Endothelial cell of umbilical vein (primary cell): ENCODE results near the gene ESPNL. TPM values are rescaled to one million over a fixed set of nuclear protein-coding genes. Genes with fewer than 3 reads are reported as not detected.

Source experiments
- BruUV-seq: library from RNA; stranded (reverse); fragments of 400-500 nt; replicated peaks from 2 replicates; lab custom pipeline; 2021; lab: Mats Ljungman, UMichigan
- CTCF ChIA-PET: fragments of 300-600, 350-600 bp; sonication (Branson Sonifier 250); formaldehyde crosslinking; loops from one replicate; lab custom pipeline; 2021; ENCODE audit warnings: antibody characterized with exemption, inconsistent platforms; lab: Charles Lee
- POLR2A ChIA-PET: fragments of 300-600, 350-600 bp; sonication (Branson Sonifier 250); formaldehyde crosslinking; loops from one replicate; lab custom pipeline; 2021; ENCODE audit warnings: antibody characterized with exemption, inconsistent platforms; lab: Charles Lee
- DNase-seq: peaks from one replicate; pipeline ENCODE4 v3.0.0-alpha.2; 2011; ENCODE audit warnings: low read depth, low spot score
- FAIRE-seq: peaks from 2 replicates; lab custom pipeline; 2011; peaks lifted over from hg19 to GRCh38; lab: Jason Lieb, UNC
- H2AFZ ChIP-seq: 2 replicates; pipeline ENCODE4 v1.6.0; 2012; ENCODE audit warnings: low read depth, low read length, control low read depth, inconsistent platforms
- H3K27ac ChIP-seq: 2 replicates; pipeline ENCODE4 v1.5.1; 2011; ENCODE audit warnings: low read depth, mild to moderate bottlenecking, control low read depth, low read length, moderate library complexity; ENCODE audit not compliant: insufficient read depth
- H3K27me3 ChIP-seq, 2 experiments: 2 replicates each; pipeline versions ENCODE4 v1.6.0 to v1.6.1; 2011; ENCODE audit warnings: low read length in 2 of 2, mixed read lengths in 1 of 2; ENCODE audit not compliant: control insufficient read depth in 2 of 2, insufficient read depth in 2 of 2
- H3K36me3 ChIP-seq, 2 experiments: 2 replicates in 1 of 2; 3 replicates in 1 of 2; pipeline ENCODE4 v1.5.1; 2011; ENCODE audit warnings: low read length in 2 of 2, mild to moderate bottlenecking in 1 of 2, moderate library complexity in 1 of 2; ENCODE audit not compliant: control insufficient read depth in 2 of 2, insufficient read depth in 2 of 2; ENCODE audit errors: extremely low read depth in 1 of 2
- H3K4me1 ChIP-seq: 3 replicates; pipeline ENCODE4 v1.5.1; 2011; ENCODE audit warnings: mild to moderate bottlenecking, low read length; ENCODE audit not compliant: control insufficient read depth, insufficient read depth; ENCODE audit errors: extremely low read depth
- H3K4me2 ChIP-seq: 2 replicates; pipeline ENCODE4 v1.6.1; 2011; ENCODE audit warnings: low read length, control low read depth, mixed read lengths; ENCODE audit not compliant: insufficient read depth
- H3K4me3 ChIP-seq, 3 experiments: fragments of 200-600 bp in 1 of 3; sonication (generic), shearing (Covaris generic) in 1 of 3; replicated peaks in 1 of 3; 2 replicates each; pipeline ENCODE4 v1.5.1; 2011 to 2016; ENCODE audit warnings: control low read depth in 3 of 3, low read length in 3 of 3, mild to moderate bottlenecking in 2 of 3, inconsistent platforms in 1 of 3, low read depth in 1 of 3, moderate library complexity in 1 of 3; ENCODE audit not compliant: insufficient read depth in 1 of 3
- H3K79me2 ChIP-seq: 2 replicates; pipeline ENCODE4 v1.6.0; 2012; ENCODE audit warnings: low read length, inconsistent platforms; ENCODE audit not compliant: control insufficient read depth, insufficient read depth
- H3K9ac ChIP-seq: replicated peaks from 2 replicates; pipeline ENCODE3; 2011; ENCODE audit warnings: low read length, control low read depth; ENCODE audit not compliant: insufficient read depth; ENCODE audit errors: extremely low read depth
- H3K9me1 ChIP-seq: replicated peaks from 3 replicates; pipeline ENCODE4 v1.6.0; 2011; ENCODE audit warnings: mild to moderate bottlenecking, low read length; ENCODE audit not compliant: control insufficient read depth, insufficient read depth; ENCODE audit errors: extremely low read depth
- H3K9me3 ChIP-seq: replicated peaks from 2 replicates; pipeline ENCODE4 v1.5.1; 2012; ENCODE audit warnings: low read length, inconsistent platforms; ENCODE audit not compliant: control insufficient read depth, insufficient read depth
- H4K20me1 ChIP-seq: replicated peaks from 2 replicates; pipeline ENCODE3; 2011; ENCODE audit warnings: mild to moderate bottlenecking, low read length; ENCODE audit not compliant: control insufficient read depth, insufficient read depth; ENCODE audit errors: extremely low read depth
- CTCF ChIP-seq, 2 donors: IDR thresholded peaks; 1 replicate in 1 of 2; 2 replicates in 1 of 2; pipeline ENCODE4 v1.5.1; 2011; ENCODE audit warnings: low read length in 2 of 2, mild to moderate bottlenecking in 2 of 2, moderate library complexity in 2 of 2, control low read depth in 1 of 2, inconsistent platforms in 1 of 2, low read depth in 1 of 2; ENCODE audit not compliant: insufficient read depth in 1 of 2; ENCODE audit errors: extremely low read depth in 1 of 2
- EZH2 ChIP-seq: IDR thresholded peaks from 2 replicates; pipeline ENCODE4 v1.6.1; 2012; ENCODE audit warnings: borderline replicate concordance, low read depth, mild to moderate bottlenecking, moderate library complexity, low read length, inconsistent platforms; ENCODE audit not compliant: severe bottlenecking
- FOS ChIP-seq: IDR thresholded peaks from 2 replicates; pipeline ENCODE4 v1.6.1; 2011; ENCODE audit warnings: mild to moderate bottlenecking, low read length, moderate library complexity, borderline replicate concordance; ENCODE audit not compliant: insufficient read depth
- GATA2 ChIP-seq: IDR thresholded peaks from 2 replicates; pipeline ENCODE4 v1.7.0; 2011; ENCODE audit warnings: low read depth, mild to moderate bottlenecking, moderate library complexity, mixed read lengths, low read length; ENCODE audit not compliant: insufficient read length, insufficient read depth
- JUN ChIP-seq: IDR thresholded peaks from 2 replicates; pipeline ENCODE4 v1.6.1; 2011; ENCODE audit warnings: borderline replicate concordance, low read depth; ENCODE audit not compliant: insufficient read length, insufficient read depth
- MAX ChIP-seq: IDR thresholded peaks from 2 replicates; pipeline ENCODE4 v1.6.1; 2011; ENCODE audit not compliant: insufficient read depth, insufficient read length
- MYC ChIP-seq: IDR thresholded peaks from one replicate; pipeline ENCODE4 v1.6.1; 2011; ENCODE audit warnings: mild to moderate bottlenecking, low read depth, low read length
- POLR2A ChIP-seq: IDR thresholded peaks from 2 replicates; pipeline ENCODE4 v1.6.1; 2012; ENCODE audit warnings: low read depth, mild to moderate bottlenecking, control low read depth, low read length
- POLR2AphosphoS5 ChIP-seq: IDR thresholded peaks from 2 replicates; pipeline ENCODE4 v1.6.1; 2012; ENCODE audit warnings: low read depth, mild to moderate bottlenecking, control low read depth, low read length, moderate library complexity; ENCODE audit not compliant: insufficient read depth
- dilution Hi-C: fragments of 300-500 bp; cut with MboI; formaldehyde crosslinking; loops from one replicate; pipeline ENCODE4 v1.15.0; 2019; ENCODE audit warnings: low sequenced_read_pairs; ENCODE audit not compliant: extremely low pct_ligation_motif_present
- intact Hi-C: fragments of 100-400 bp; cut with micrococcal nuclease; formaldehyde crosslinking; loops from one replicate; pipeline ENCODE4 v1.10.0; 2022
- polyA plus RNA-seq, 4 experiments: library from polyadenylated mRNA; depleted of rRNA in 3 of 4; stranded (reverse) in 3 of 4; unstranded in 1 of 4; fragments of >200 nt; gene quantifications; 2 replicates each; pipeline versions ENCODE4 v1.2.1 to v1.2.3, GENCODE V29; 2011 to 2012; ENCODE audit warnings: missing spikeins in 1 of 4
- total RNA-seq: library from RNA; stranded (reverse); gene quantifications from 2 replicates; pipeline ENCODE4 v1.2.3, GENCODE V29; 2021

Gene ESPNL
- total and polyA plus RNA-seq, 2 donors (not counting 3 experiments of a cell fraction or from before 2014, with no cell fraction given) = not detected

GRCh38 chr2:238085899-238086298 is 14.2 kb upstream of the ESPNL start:
- Histone ChIP-seq H3K27ac (no peak overlapping the region), H2AFZ (no peak overlapping the region), H4K20me1 (no peaks in the 10 kb centered on the region), H3K79me2 (no peaks in the 10 kb centered on the region), H3K4me3 (no peak overlapping the region), H3K4me2 (no peak overlapping the region), H3K9ac (no peak overlapping the region), H3K4me1 (no peaks in the 10 kb centered on the region), H3K27me3 (no peaks in the 10 kb centered on the region), H3K9me3 (no peaks in the 10 kb centered on the region), H3K9me1 (no peaks in the 10 kb centered on the region), H3K36me3 (peaks cover 0 to 18% of the 10 kb centered on the region in 2 experiments)
- no TSS peak for BruUV-seq
- POLR2A ChIA-PET = no interaction called here
- FAIRE-seq (no peak), DNase-seq (no peak)
- dilution Hi-C loops = no loop called here
- TF ChIP-seq POLR2AphosphoS5 (no peak), JUN (no peak), MYC (no peak), GATA2 (no peak), FOS (no peak), EZH2 (no peak), CTCF (IDR thresholded peaks at IDR 0.05; ENCODE audit: extremely low read depth in 1 of 2, insufficient read depth in 1 of 2, low read depth in 1 of 2, low read length in 2 of 2) (no peak), POLR2A (no peak), MAX (no peak)
- intact Hi-C loops = no loop called here
- CTCF ChIA-PET = no interaction called here
